SK-N-SH (cell line): ENCODE data around the gene MBOAT2. TPM values are rescaled to one million over a fixed set of nuclear protein-coding genes. Genes with fewer than 3 reads are reported as not detected.

ENCODE experiments used
- CTCF ChIA-PET: fragments of 300-600, 350-600 bp; formaldehyde crosslinking; extraction: SDS; loops from one replicate; lab custom pipeline; 2021; lab: Yijun Ruan, JAX
- POLR2A ChIA-PET: fragments of 350-600 bp; sonication (Branson Sonifier 250); formaldehyde crosslinking; extraction: SDS; loops from one replicate; lab custom pipeline; 2020; ENCODE audit warnings: antibody characterized with exemption, inconsistent platforms; lab: Yijun Ruan, JAX
- DNase-seq: peaks from one replicate; pipeline ENCODE4 v3.0.0; 2012
- H2AFZ ChIP-seq: fragments of 200-600 bp; sonication (generic); 2 replicates; pipeline ENCODE4 v1.8.1; 2016; ENCODE audit warnings: antibody characterized with exemption, mild to moderate bottlenecking, low read depth
- H3F3A ChIP-seq: fragments of 200-600 bp; sonication (generic); replicated peaks from 2 replicates; pipeline ENCODE3; 2016; ENCODE audit warnings: antibody characterized with exemption, mild to moderate bottlenecking; ENCODE audit not compliant: insufficient read depth
- H3K27ac ChIP-seq, 2 experiments: fragments of 200-500 bp in 1 of 2; fragments of 200-600 bp in 1 of 2; sonication (Bioruptor generic) in 1 of 2; sonication (generic), shearing (Covaris generic) in 1 of 2; 2 replicates each; pipeline versions ENCODE4 v1.5.1 to v1.6.1; 2014 to 2016; ENCODE audit warnings: low read depth in 2 of 2, inconsistent platforms in 1 of 2, low read length in 1 of 2, mild to moderate bottlenecking in 1 of 2, mixed read lengths in 1 of 2
- H3K27me3 ChIP-seq: fragments of 200-600 bp; sonication (generic), shearing (Covaris generic); 2 replicates; pipeline ENCODE4 v1.6.1; 2016; ENCODE audit warnings: mixed run types; ENCODE audit not compliant: insufficient read depth
- H3K36me3 ChIP-seq, 2 experiments: fragments of 200-500 bp in 1 of 2; fragments of 200-600 bp in 1 of 2; sonication (Bioruptor generic) in 1 of 2; sonication (generic) in 1 of 2; replicated peaks in 1 of 2; 2 replicates each; pipeline versions ENCODE3 to v1.5.1; 2014 to 2016; ENCODE audit warnings: low read length in 1 of 2, mild to moderate bottlenecking in 1 of 2; ENCODE audit not compliant: insufficient read depth in 2 of 2, control insufficient read depth in 1 of 2
- H3K4me1 ChIP-seq, 2 experiments: fragments of 200-500 bp in 1 of 2; fragments of 200-600 bp in 1 of 2; sonication (Bioruptor generic) in 1 of 2; sonication (generic), shearing (Covaris generic) in 1 of 2; 2 replicates each; pipeline versions ENCODE4 v1.5.1 to v1.6.1; 2014 to 2016; ENCODE audit warnings: low read depth in 1 of 2, low read length in 1 of 2, mixed run types in 1 of 2; ENCODE audit not compliant: insufficient read depth in 2 of 2, control insufficient read depth in 1 of 2
- H3K4me2 ChIP-seq: fragments of 200-600 bp; sonication (generic), shearing (Covaris generic); 2 replicates; pipeline ENCODE4 v1.6.1; 2017; ENCODE audit warnings: mixed run types
- H3K4me3 ChIP-seq, 2 experiments: fragments of 200-500 bp in 1 of 2; fragments of 200-600 bp in 1 of 2; sonication (Bioruptor generic) in 1 of 2; sonication (generic), shearing (Covaris generic) in 1 of 2; 2 replicates each; pipeline versions ENCODE4 v1.5.1 to v1.8.1; 2014 to 2016; ENCODE audit warnings: low read depth in 2 of 2, inconsistent platforms in 1 of 2, low read length in 1 of 2, mild to moderate bottlenecking in 1 of 2, mixed read lengths in 1 of 2, moderate library complexity in 1 of 2
- H3K79me2 ChIP-seq: fragments of 200-600 bp; sonication (generic); 2 replicates; pipeline ENCODE4 v1.8.1; 2017; ENCODE audit warnings: mild to moderate bottlenecking; ENCODE audit not compliant: insufficient read depth
- H3K9ac ChIP-seq: fragments of 200-600 bp; sonication (generic); 2 replicates; pipeline ENCODE4 v1.6.1; 2017; ENCODE audit warnings: mixed run types
- H3K9me2 ChIP-seq: fragments of 200-600 bp; sonication (generic); 2 replicates; pipeline ENCODE4 v1.6.1; 2017; ENCODE audit warnings: mixed run types
- H3K9me3 ChIP-seq: fragments of 200-600 bp; sonication (generic); 2 replicates; pipeline ENCODE4 v1.6.1; 2017; ENCODE audit warnings: mixed run types, mild to moderate bottlenecking, moderate library complexity
- H4K20me1 ChIP-seq: fragments of 200-600 bp; sonication (generic); 2 replicates; pipeline ENCODE4 v1.6.1; 2017; ENCODE audit warnings: mild to moderate bottlenecking, mixed run types; ENCODE audit not compliant: insufficient read depth
- CHD2 ChIP-seq: fragments of 150-350 bp; IDR thresholded peaks from 2 replicates; pipeline ENCODE4 v1.6.1; 2018; ENCODE audit warnings: low read length; ENCODE audit not compliant: partially characterized antibody
- ELF1 ChIP-seq: IDR thresholded peaks from 2 replicates; pipeline ENCODE4 v1.4.0; 2012
- EP300 ChIP-seq, 2 experiments: IDR thresholded peaks; 2 replicates each; pipeline versions ENCODE4 v1.4.0 to v1.6.1; 2012; ENCODE audit warnings: borderline replicate concordance in 1 of 2, low read depth in 1 of 2, low read length in 1 of 2
- EZH2phosphoT487 ChIP-seq: fragments of 200-600 bp; sonication (generic); IDR thresholded peaks from 2 replicates; pipeline ENCODE4 v1.6.1; 2017; ENCODE audit warnings: low read depth, mixed run types, mild to moderate bottlenecking, antibody characterized with exemption, moderate library complexity, borderline replicate concordance
- FOXM1 ChIP-seq: IDR thresholded peaks from 2 replicates; pipeline ENCODE4 v1.4.0; 2012; ENCODE audit warnings: low read depth, mild to moderate bottlenecking
- GATA2 ChIP-seq: sonication (generic); formaldehyde crosslinking; IDR thresholded peaks from 2 replicates; pipeline ENCODE4 v1.5.0; 2020; ENCODE audit warnings: mild to moderate bottlenecking, missing genetic modification reagents
- MAX ChIP-seq: IDR thresholded peaks from 2 replicates; pipeline ENCODE4 v1.4.0; 2012; ENCODE audit warnings: low read depth
- MXI1 ChIP-seq: IDR thresholded peaks from 2 replicates; pipeline ENCODE4 v1.6.1; 2012; ENCODE audit warnings: mild to moderate bottlenecking, low read depth, low read length, improper control_type of control experiment
- POLR2AphosphoS5 ChIP-seq: IDR thresholded peaks from 2 replicates; pipeline ENCODE4 v1.6.1; 2012; ENCODE audit warnings: low read depth, low read length
- RAD21 ChIP-seq: IDR thresholded peaks from 2 replicates; pipeline ENCODE4 v1.6.1; 2012; ENCODE audit warnings: mild to moderate bottlenecking, low read length
- RCOR1 ChIP-seq: fragments of 150-350 bp; IDR thresholded peaks from 2 replicates; pipeline ENCODE4 v1.6.1; 2017; ENCODE audit warnings: antibody characterized with exemption, low read length
- SMC3 ChIP-seq: IDR thresholded peaks from 2 replicates; pipeline ENCODE4 v1.6.1; 2012; ENCODE audit warnings: low read depth, low read length, improper control_type of control experiment
- TAF1 ChIP-seq: IDR thresholded peaks from 2 replicates; pipeline ENCODE4 v1.6.1; 2012; ENCODE audit warnings: low read depth, mild to moderate bottlenecking, low read length, moderate library complexity, borderline replicate concordance
- TCF12 ChIP-seq: IDR thresholded peaks from 2 replicates; pipeline ENCODE4 v1.4.0; 2012
- ZBTB33 ChIP-seq: IDR thresholded peaks from 2 replicates; pipeline ENCODE4 v1.4.0; 2012; ENCODE audit warnings: low read depth, borderline replicate concordance
- WGBS: methylation state at CpG from one replicate; pipeline ENCODE4 v1.1.6; 2017; ENCODE audit warnings: low lambda C conversion rate; 5-methylcytosine and 5-hydroxymethylcytosine counted together
- polyA plus RNA-seq, 3 experiments: library from polyadenylated mRNA; depleted of rRNA; stranded (reverse); fragments of >200 nt; gene quantifications; 2 replicates each; pipeline ENCODE4 v1.2.3, GENCODE V29; 2012
- TF ChIP-seq, protein P1 (sequence below): fragments of 200-600 bp; sonication (generic); IDR thresholded peaks from 2 replicates; pipeline ENCODE4 v1.6.1; 2017; ENCODE audit warnings: antibody characterized with exemption, mild to moderate bottlenecking, moderate library complexity
- TF ChIP-seq, protein P2 (sequence below): IDR thresholded peaks from 2 replicates; pipeline ENCODE4 v1.6.1; 2012; ENCODE audit warnings: mild to moderate bottlenecking, low read depth, low read length, moderate library complexity

MBOAT2 gene
- polyA plus RNA-seq, 1 of the 3 experiments (the other 2 are of a cell fraction), result 33.9 TPM

DNA sequence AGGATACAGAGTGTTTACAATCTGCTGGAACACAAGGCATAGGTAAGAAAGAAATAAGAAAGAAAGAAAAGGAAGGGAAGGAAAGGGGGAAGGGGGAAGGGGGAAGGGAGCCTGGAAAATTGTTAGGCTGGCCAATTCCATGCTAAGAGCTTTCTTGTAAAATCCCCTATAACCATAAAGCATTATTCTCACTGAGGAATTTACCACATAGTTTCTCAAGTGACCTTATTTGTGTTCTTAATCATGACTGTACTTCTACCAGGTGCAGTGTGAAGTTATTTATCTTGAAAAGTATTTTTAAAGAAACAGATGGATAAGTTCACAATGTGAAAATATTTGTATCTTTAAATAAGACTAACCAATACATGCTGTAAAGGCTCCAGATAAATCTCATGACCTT is 126.9 kb downstream of the MBOAT2 start (continued):
- TF ChIP-seq ZBTB33 (no peak), MXI1 (no peak)

DNA sequence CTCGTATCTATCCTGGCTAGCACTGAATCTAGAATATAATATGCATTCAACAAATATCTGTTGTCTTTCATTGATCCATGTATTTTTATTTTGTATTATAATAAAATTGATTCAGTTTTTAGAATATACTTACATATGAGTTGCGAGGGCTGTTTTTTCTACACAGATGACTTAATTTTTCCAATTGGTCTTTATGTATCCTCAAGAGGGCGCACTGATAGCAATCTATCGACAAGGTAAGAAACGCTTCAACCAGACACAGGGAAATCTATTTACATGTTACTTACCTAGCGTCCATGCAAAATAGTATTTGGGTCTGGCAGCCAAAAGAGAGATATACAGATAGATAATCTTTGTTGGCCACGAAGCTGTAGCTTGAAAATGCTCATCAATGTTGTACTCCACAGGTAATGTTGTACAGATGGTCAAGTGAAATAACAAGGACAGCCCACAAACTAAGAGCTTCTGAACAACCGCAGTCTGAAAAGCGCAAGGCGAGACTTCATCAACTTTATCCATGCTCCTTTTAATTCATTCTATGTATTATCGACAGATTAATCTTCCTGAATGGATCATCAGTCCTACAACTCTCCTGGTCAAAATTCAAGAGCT is 130.6 kb downstream of the MBOAT2 start:
- no peak overlapping the region for H3K9ac ChIP-seq
- H3K4me3 ChIP-seq, result no peak overlapping the region
- H3K4me1 ChIP-seq, result no peaks in the 10 kb centered on the region
- peaks cover 26 to 31% of the 10 kb centered on the region in 2 experiments for H3K36me3 ChIP-seq
- H3K9me3 ChIP-seq, result no peaks in the 10 kb centered on the region
- WGBS, result 69% methylated on average over 11 of the region's 11 CpGs
- ChIA-PET POLR2A (no interaction called here), CTCF (interaction anchor here (0.6 to 4.3 kb wide), 42 partner anchors 9 to 475 kb away, joined by 3 to 99 read pairs (median 3); no protein-coding TSS in a partner anchor)
- H3K9me2 ChIP-seq, result no peaks in the 10 kb centered on the region
- TF ChIP-seq GATA2 (CRISPR knock-in tag) (peak; percentile 60; the same call in 1 of the 2 replicates), SMC3 (peak; percentile 72), EZH2phosphoT487 (no peak), EP300 (IDR thresholded peaks at IDR 0.05; ENCODE audit: borderline replicate concordance in 1 of 2, low read depth in 1 of 2, low read length in 1 of 2) (no peak), MXI1 (no peak), RAD21 (peak; percentile 87), POLR2AphosphoS5 (no peak), TCF12 (no peak), TAF1 (no peak), MAX (no peak), ELF1 (no peak), CHD2 (no peak), RCOR1 (no peak), FOXM1 (no peak)
- TF ChIP-seq, protein P1, sequence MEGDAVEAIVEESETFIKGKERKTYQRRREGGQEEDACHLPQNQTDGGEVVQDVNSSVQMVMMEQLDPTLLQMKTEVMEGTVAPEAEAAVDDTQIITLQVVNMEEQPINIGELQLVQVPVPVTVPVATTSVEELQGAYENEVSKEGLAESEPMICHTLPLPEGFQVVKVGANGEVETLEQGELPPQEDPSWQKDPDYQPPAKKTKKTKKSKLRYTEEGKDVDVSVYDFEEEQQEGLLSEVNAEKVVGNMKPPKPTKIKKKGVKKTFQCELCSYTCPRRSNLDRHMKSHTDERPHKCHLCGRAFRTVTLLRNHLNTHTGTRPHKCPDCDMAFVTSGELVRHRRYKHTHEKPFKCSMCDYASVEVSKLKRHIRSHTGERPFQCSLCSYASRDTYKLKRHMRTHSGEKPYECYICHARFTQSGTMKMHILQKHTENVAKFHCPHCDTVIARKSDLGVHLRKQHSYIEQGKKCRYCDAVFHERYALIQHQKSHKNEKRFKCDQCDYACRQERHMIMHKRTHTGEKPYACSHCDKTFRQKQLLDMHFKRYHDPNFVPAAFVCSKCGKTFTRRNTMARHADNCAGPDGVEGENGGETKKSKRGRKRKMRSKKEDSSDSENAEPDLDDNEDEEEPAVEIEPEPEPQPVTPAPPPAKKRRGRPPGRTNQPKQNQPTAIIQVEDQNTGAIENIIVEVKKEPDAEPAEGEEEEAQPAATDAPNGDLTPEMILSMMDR, result peak; percentile 84
- TF ChIP-seq, protein P2, sequence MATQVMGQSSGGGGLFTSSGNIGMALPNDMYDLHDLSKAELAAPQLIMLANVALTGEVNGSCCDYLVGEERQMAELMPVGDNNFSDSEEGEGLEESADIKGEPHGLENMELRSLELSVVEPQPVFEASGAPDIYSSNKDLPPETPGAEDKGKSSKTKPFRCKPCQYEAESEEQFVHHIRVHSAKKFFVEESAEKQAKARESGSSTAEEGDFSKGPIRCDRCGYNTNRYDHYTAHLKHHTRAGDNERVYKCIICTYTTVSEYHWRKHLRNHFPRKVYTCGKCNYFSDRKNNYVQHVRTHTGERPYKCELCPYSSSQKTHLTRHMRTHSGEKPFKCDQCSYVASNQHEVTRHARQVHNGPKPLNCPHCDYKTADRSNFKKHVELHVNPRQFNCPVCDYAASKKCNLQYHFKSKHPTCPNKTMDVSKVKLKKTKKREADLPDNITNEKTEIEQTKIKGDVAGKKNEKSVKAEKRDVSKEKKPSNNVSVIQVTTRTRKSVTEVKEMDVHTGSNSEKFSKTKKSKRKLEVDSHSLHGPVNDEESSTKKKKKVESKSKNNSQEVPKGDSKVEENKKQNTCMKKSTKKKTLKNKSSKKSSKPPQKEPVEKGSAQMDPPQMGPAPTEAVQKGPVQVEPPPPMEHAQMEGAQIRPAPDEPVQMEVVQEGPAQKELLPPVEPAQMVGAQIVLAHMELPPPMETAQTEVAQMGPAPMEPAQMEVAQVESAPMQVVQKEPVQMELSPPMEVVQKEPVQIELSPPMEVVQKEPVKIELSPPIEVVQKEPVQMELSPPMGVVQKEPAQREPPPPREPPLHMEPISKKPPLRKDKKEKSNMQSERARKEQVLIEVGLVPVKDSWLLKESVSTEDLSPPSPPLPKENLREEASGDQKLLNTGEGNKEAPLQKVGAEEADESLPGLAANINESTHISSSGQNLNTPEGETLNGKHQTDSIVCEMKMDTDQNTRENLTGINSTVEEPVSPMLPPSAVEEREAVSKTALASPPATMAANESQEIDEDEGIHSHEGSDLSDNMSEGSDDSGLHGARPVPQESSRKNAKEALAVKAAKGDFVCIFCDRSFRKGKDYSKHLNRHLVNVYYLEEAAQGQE, result no peak
- H3K27me3 ChIP-seq, result no peaks in the 10 kb centered on the region
- no peaks in the 10 kb centered on the region for H3K79me2 ChIP-seq
- H3F3A ChIP-seq, result no peaks in the 10 kb centered on the region
- no peak overlapping the region for H3K27ac ChIP-seq
- no peaks in the 10 kb centered on the region for H4K20me1 ChIP-seq
- no peak overlapping the region for H3K4me2 ChIP-seq
- H2AFZ ChIP-seq, result no peak overlapping the region
- peak; percentile 63 for DNase-seq
